Panc1 (cell line): Measurements from ENCODE around the gene TRIP10.

ENCODE experiments used
- CTCF ChIP-seq: fragments of 450-650 bp; IDR thresholded peaks from 2 replicates; pipeline ENCODE4 v1.5.1; 2017; ENCODE audit warnings: mild to moderate bottlenecking
- POLR2AphosphoS5 ChIP-seq: IDR thresholded peaks from 2 replicates; pipeline ENCODE4 v1.6.1; 2012; ENCODE audit warnings: mild to moderate bottlenecking, low read depth, low read length, moderate library complexity
- SIN3A ChIP-seq: IDR thresholded peaks from 2 replicates; pipeline ENCODE4 v1.6.1; 2012; ENCODE audit warnings: low read depth, mild to moderate bottlenecking, low read length, moderate library complexity, borderline replicate concordance; ENCODE audit not compliant: insufficient read depth

- no peak for TF ChIP-seq CTCF
- no peak for TF ChIP-seq SIN3A
- no peak for TF ChIP-seq POLR2AphosphoS5
Measured at GRCh38 chr19:6724631-6725492, 14.6 kb upstream of the TRIP10 start.
